ENCODE results near the gene IGFBPL1. TPM values are rescaled to one million over a fixed set of nuclear protein-coding genes. Genes with fewer than 3 reads are reported as not detected.

IGFBPL1 gene
- total and polyA plus RNA-seq, 8 donors: 0.23 to 4.8 (median 1.7) TPM; not detected in 3

GRCh38 chr9:38394416-38394815 is 29.8 kb downstream of the IGFBPL1 start:
- no peaks in the 10 kb centered on the region for H3K27me3 ChIP-seq
- H3K4me3 ChIP-seq: peak overlapping the region in 2 of 4 donors; percentile 64 to 74
- peak overlapping the region in 2 of 5 donors; percentile 87 to 94 for H3K27ac ChIP-seq
- no peaks in the 10 kb centered on the region for H3K9me3 ChIP-seq
- peaks cover 13 to 42% (median 27%) of the 10 kb centered on the region in 4 donors for H3K36me3 ChIP-seq
- intact Hi-C loops (cut with DNase I; ENCODE audit: low total_unique reads): loop anchor here (10.0 kb wide), 1 partner anchor 480 kb away; no protein-coding TSS in a partner anchor
- peaks cover 7 to 49% (median 23%) of the 10 kb centered on the region in 4 donors for H3K4me1 ChIP-seq
- TF ChIP-seq EP300 (IDR thresholded peaks at IDR 0.05): no peak
- no peak for TF ChIP-seq POLR2AphosphoS5 (IDR thresholded peaks at IDR 0.05)
- TF ChIP-seq POLR2A (IDR thresholded peaks at IDR 0.05): no peak
- TF ChIP-seq CTCF (IDR thresholded peaks at IDR 0.05): no peak
- DNase-seq: no peak
- WGBS, 5 donors: 72 to 89% (median 86%) methylated on average over 8 to 9 of the region's 9 CpGs

GRCh38 chr9:38393128-38393796 is 31.0 kb downstream of the IGFBPL1 start:
- no peaks in the 10 kb centered on the region for H3K27me3 ChIP-seq
- 0 to 7% (median 5%) methylated on average over 2 to 9 of the region's 9 CpGs for WGBS, 5 donors
- peak overlapping the region; percentile 30 to 94 (median 87) for H3K27ac ChIP-seq
- H3K4me1 ChIP-seq: peaks cover 11 to 58% (median 23%) of the 10 kb centered on the region in 4 donors
- peak in 1 of 2 donors; percentile 28 for DNase-seq
- intact Hi-C loops (cut with DNase I; ENCODE audit: low total_unique reads): loop anchor here (10.0 kb wide), 1 partner anchor 478 kb away; no protein-coding TSS in a partner anchor
- peaks cover 13 to 33% (median 24%) of the 10 kb centered on the region in 4 donors for H3K36me3 ChIP-seq
- peak overlapping the region; percentile 64 to 89 (median 80) for H3K4me3 ChIP-seq
- no peaks in the 10 kb centered on the region for H3K9me3 ChIP-seq
- TF ChIP-seq POLR2A (IDR thresholded peaks at IDR 0.05): no peak

GRCh38 chr9:38392235-38393127 is 31.8 kb downstream of the IGFBPL1 start, which contains the start of gene ALDH1B1:
Gene ALDH1B1 (plus strand): TSS chr9:38392702. CDS start chr9:38395749, 3,047 bp downstream.
- TF ChIP-seq EP300 (IDR thresholded peaks at IDR 0.05): no peak
- TF ChIP-seq CTCF (IDR thresholded peaks at IDR 0.05): peak in 1 of 7 experiments; percentile 17
- peak in 1 of 4 donors; percentile 7 for TF ChIP-seq POLR2A (IDR thresholded peaks at IDR 0.05)
- TF ChIP-seq POLR2AphosphoS5 (IDR thresholded peaks at IDR 0.05): peak; percentile 54 to 86 (median 73)
- Histone ChIP-seq H3K27me3 (no peaks in the 10 kb centered on the region), H3K9me3 (no peaks in the 10 kb centered on the region), H3K36me3 (peaks cover 13 to 25% (median 19%) of the 10 kb centered on the region in 4 donors), H3K4me3 (peak within 1 kb of the TSS; percentile 64 to 89 (median 80)), H3K27ac (peak within 1 kb of the TSS; percentile 30 to 94 (median 87)), H3K4me1 (peaks cover 11 to 61% (median 23%) of the 10 kb centered on the region in 4 donors)
- WGBS, 5 donors: 0 to 1% (median 0%) methylated on average over 19 to 58 of the region's 58 CpGs
- intact Hi-C loops (cut with DNase I; ENCODE audit: low total_unique reads): loop anchor here (10.0 kb wide), 1 partner anchor 478 kb away; no protein-coding TSS in a partner anchor
- DNase-seq: peak; percentile 90 to 97

GRCh38 chr9:38391278-38392118 is 32.8 kb downstream of the IGFBPL1 start:
- Histone ChIP-seq H3K9me3 (no peaks in the 10 kb centered on the region), H3K36me3 (peaks cover 6 to 15% (median 9%) of the 10 kb centered on the region in 4 donors), H3K27ac (peak overlapping the region in 4 of 5 donors; percentile 69 to 94 (median 88)), H3K4me1 (peaks cover 11 to 61% (median 23%) of the 10 kb centered on the region in 4 donors), H3K27me3 (no peaks in the 10 kb centered on the region), H3K4me3 (peak overlapping the region; percentile 64 to 89 (median 80))
- no peak for DNase-seq
- TF ChIP-seq POLR2AphosphoS5 (IDR thresholded peaks at IDR 0.05) (no peak), EP300 (IDR thresholded peaks at IDR 0.05) (no peak), CTCF (IDR thresholded peaks at IDR 0.05) (no peak), POLR2A (IDR thresholded peaks at IDR 0.05) (no peak)
- WGBS, 5 donors: 81 to 88% (median 86%) methylated on average over 18 of the region's 18 CpGs
- intact Hi-C loops (cut with DNase I; ENCODE audit: low total_unique reads): loop anchor here (10.0 kb wide), 1 partner anchor 477 kb away; no protein-coding TSS in a partner anchor

All from stomach (tissue), 9 donors.